Measurements from ENCODE around the gene RBM15.

Gene RBM15

DNA sequence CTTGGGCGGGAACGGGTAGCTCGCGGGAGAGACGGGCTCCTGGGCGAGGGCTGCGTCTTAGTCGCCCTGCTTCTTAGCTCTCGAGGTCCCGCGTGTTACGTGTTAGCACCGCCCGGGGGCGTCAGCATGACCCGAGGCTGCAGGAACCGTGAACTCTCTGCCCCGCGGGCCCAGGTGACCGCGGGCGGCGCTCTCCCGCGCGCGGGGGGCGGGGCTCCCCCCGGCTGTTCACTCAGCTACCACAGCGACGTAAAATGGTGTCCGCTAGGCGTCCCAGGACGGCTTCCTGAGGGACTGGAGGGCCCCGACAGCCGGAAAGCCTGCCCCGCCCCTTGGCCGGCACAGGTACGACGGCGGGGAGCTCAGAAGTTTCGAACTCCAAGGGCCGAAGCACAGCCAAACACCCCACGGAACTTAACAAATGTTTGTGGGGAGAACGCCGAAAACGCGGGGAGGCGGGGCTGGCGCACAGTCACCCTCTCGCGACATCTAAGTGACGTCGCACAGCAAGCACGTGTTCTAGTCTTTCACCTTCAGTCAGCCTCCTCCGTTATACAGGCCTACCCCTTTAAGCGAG, 780 bp upstream of the RBM15 start:
- Histone ChIP-seq H3K18ac (ENCODE audit: low read length) (peak overlapping the region; percentile 93), H4K8ac (ENCODE audit: low read depth, low read length) (peak overlapping the region; percentile 93), H2BK120ac (ENCODE audit: insufficient read depth, low read length, poor library complexity) (peak overlapping the region; percentile 97), H3K4me2 (ENCODE audit: low read length) (peak overlapping the region; percentile 70), H3K79me1 (ENCODE audit: low read length) (peaks cover 21% of the 10 kb centered on the region), H3K4ac (ENCODE audit: low read depth, low read length) (peak overlapping the region; percentile 88), H2BK12ac (ENCODE audit: low read length) (peak overlapping the region; percentile 77), H3K9ac (ENCODE audit: low read length) (peak overlapping the region; percentile 61), H3K23ac (ENCODE audit: low read length) (no peak overlapping the region), H3K27me3 (ENCODE audit: insufficient read depth, low read length) (no peaks in the 10 kb centered on the region), H3K79me2 (ENCODE audit: control insufficient read depth, insufficient read depth, low read length, poor library complexity) (peaks cover 35% of the 10 kb centered on the region), H3K4me3 (ENCODE audit: low read depth, low read length) (peak overlapping the region; percentile 81), H2BK5ac (ENCODE audit: low read depth, low read length, poor library complexity) (peak overlapping the region; percentile 93), H3K14ac (ENCODE audit: low read length) (peak overlapping the region; percentile 96), H4K12ac (ENCODE audit: low read depth, low read length) (peak overlapping the region; percentile 96), H3K4me1 (ENCODE audit: control insufficient read depth in 1 of 2, insufficient read depth in 2 of 2, low read length in 2 of 2) (peaks cover 23 to 29% of the 10 kb centered on the region in 2 experiments), H2AFZ (ENCODE audit: insufficient read depth, low read length, poor library complexity) (peak overlapping the region; percentile 90), H3K27ac (ENCODE audit: low read depth, low read length) (peak overlapping the region; percentile 95), H4K91ac (ENCODE audit: low read depth, low read length) (peak overlapping the region; percentile 73), H3K9me3 (ENCODE audit: insufficient read depth, low read depth, low read length) (no peaks in the 10 kb centered on the region), H3K36me3 (ENCODE audit: control insufficient read depth in 1 of 2, insufficient read depth in 2 of 2, low read length in 2 of 2) (peaks cover 16% of the 10 kb centered on the region in 2 experiments), H2AK5ac (ENCODE audit: low read length) (no peak overlapping the region)
- peak; percentile 90 to 93 for DNase-seq
- no CpG with 5 or more reads among the region's 57 CpGs for WGBS (ENCODE audit: extremely low coverage, insufficient coverage, insufficient read length)

DNA sequence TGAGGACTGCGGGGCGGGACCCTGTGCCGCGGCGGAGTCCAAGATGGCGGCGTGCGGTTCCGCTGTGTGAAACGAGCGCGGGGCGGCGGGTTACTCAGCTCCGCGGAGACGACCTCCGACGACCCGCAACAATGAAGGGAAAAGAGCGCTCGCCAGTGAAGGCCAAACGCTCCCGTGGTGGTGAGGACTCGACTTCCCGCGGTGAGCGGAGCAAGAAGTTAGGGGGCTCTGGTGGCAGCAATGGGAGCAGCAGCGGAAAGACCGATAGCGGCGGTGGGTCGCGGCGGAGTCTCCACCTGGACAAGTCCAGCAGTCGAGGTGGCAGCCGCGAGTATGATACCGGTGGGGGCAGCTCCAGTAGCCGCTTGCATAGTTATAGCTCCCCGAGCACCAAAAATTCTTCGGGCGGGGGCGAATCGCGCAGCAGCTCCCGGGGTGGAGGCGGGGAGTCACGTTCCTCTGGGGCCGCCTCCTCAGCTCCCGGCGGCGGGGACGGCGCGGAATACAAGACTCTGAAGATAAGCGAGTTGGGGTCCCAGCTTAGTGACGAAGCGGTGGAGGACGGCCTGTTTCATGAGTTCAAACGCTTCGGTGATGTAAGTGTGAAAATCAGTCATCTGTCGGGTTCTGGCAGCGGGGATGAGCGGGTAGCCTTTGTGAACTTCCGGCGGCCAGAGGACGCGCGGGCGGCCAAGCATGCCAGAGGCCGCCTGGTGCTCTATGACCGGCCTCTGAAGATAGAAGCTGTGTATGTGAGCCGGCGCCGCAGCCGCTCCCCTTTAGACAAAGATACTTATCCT, 430 bp downstream of the RBM15 start:
- Histone ChIP-seq H4K8ac (ENCODE audit: low read depth, low read length) (peak overlapping the region; percentile 97), H3K14ac (ENCODE audit: low read length) (peak overlapping the region; percentile 96), H3K4me2 (ENCODE audit: low read length) (peak overlapping the region; percentile 88), H2BK5ac (ENCODE audit: low read depth, low read length, poor library complexity) (peak overlapping the region; percentile 94), H2BK12ac (ENCODE audit: low read length) (peak overlapping the region; percentile 31), H2BK120ac (ENCODE audit: insufficient read depth, low read length, poor library complexity) (peak overlapping the region; percentile 92), H3K27me3 (ENCODE audit: insufficient read depth, low read length) (no peaks in the 10 kb centered on the region), H3K4me3 (ENCODE audit: low read depth, low read length) (peak overlapping the region; percentile 91), H3K9ac (ENCODE audit: low read length) (peak overlapping the region; percentile 90), H3K27ac (ENCODE audit: low read depth, low read length) (peak overlapping the region; percentile 70), H3K18ac (ENCODE audit: low read length) (peak overlapping the region; percentile 94), H2AK5ac (ENCODE audit: low read length) (peak overlapping the region; percentile 89), H4K12ac (ENCODE audit: low read depth, low read length) (peak overlapping the region; percentile 98), H4K91ac (ENCODE audit: low read depth, low read length) (peak overlapping the region; percentile 97), H2AFZ (ENCODE audit: insufficient read depth, low read length, poor library complexity) (peak overlapping the region; percentile 91), H3K36me3 (ENCODE audit: control insufficient read depth in 1 of 2, insufficient read depth in 2 of 2, low read length in 2 of 2) (peaks cover 16% of the 10 kb centered on the region in 2 experiments), H3K9me3 (ENCODE audit: insufficient read depth, low read depth, low read length) (no peaks in the 10 kb centered on the region), H3K79me1 (ENCODE audit: low read length) (peaks cover 21% of the 10 kb centered on the region), H3K23ac (ENCODE audit: low read length) (no peak overlapping the region), H3K4me1 (ENCODE audit: control insufficient read depth in 1 of 2, insufficient read depth in 2 of 2, low read length in 2 of 2) (peaks cover 23 to 29% of the 10 kb centered on the region in 2 experiments), H3K79me2 (ENCODE audit: control insufficient read depth, insufficient read depth, low read length, poor library complexity) (peaks cover 35% of the 10 kb centered on the region), H3K4ac (ENCODE audit: low read depth, low read length) (peak overlapping the region; percentile 94)
- peak; percentile 47 to 53 for DNase-seq
- WGBS (ENCODE audit: extremely low coverage, insufficient coverage, insufficient read length): no CpG with 5 or more reads among the region's 77 CpGs

GRCh38 chr1:110340207-110340468, 961 bp downstream of the RBM15 start:
- Histone ChIP-seq H3K4ac (ENCODE audit: low read depth, low read length) (peak overlapping the region; percentile 94), H3K4me3 (ENCODE audit: low read depth, low read length) (peak overlapping the region; percentile 91), H3K79me2 (ENCODE audit: control insufficient read depth, insufficient read depth, low read length, poor library complexity) (peaks cover 35% of the 10 kb centered on the region), H3K36me3 (ENCODE audit: control insufficient read depth in 1 of 2, insufficient read depth in 2 of 2, low read length in 2 of 2) (peaks cover 16% of the 10 kb centered on the region in 2 experiments), H3K4me2 (ENCODE audit: low read length) (peak overlapping the region; percentile 88), H3K4me1 (ENCODE audit: control insufficient read depth in 1 of 2, insufficient read depth in 2 of 2, low read length in 2 of 2) (peaks cover 23 to 29% of the 10 kb centered on the region in 2 experiments), H3K79me1 (ENCODE audit: low read length) (peaks cover 21% of the 10 kb centered on the region), H4K91ac (ENCODE audit: low read depth, low read length) (peak overlapping the region; percentile 97), H2BK12ac (ENCODE audit: low read length) (no peak overlapping the region), H2AK5ac (ENCODE audit: low read length) (peak overlapping the region; percentile 11), H3K9me3 (ENCODE audit: insufficient read depth, low read depth, low read length) (no peaks in the 10 kb centered on the region), H3K27ac (ENCODE audit: low read depth, low read length) (no peak overlapping the region), H3K14ac (ENCODE audit: low read length) (peak overlapping the region; percentile 33), H2AFZ (ENCODE audit: insufficient read depth, low read length, poor library complexity) (peak overlapping the region; percentile 17), H4K12ac (ENCODE audit: low read depth, low read length) (no peak overlapping the region), H3K18ac (ENCODE audit: low read length) (no peak overlapping the region), H2BK5ac (ENCODE audit: low read depth, low read length, poor library complexity) (peak overlapping the region; percentile 11), H3K9ac (ENCODE audit: low read length) (peak overlapping the region; percentile 90), H2BK120ac (ENCODE audit: insufficient read depth, low read length, poor library complexity) (no peak overlapping the region), H3K23ac (ENCODE audit: low read length) (no peak overlapping the region), H3K27me3 (ENCODE audit: insufficient read depth, low read length) (no peaks in the 10 kb centered on the region), H4K8ac (ENCODE audit: low read depth, low read length) (no peak overlapping the region)
- no CpG with 5 or more reads among the region's 9 CpGs for WGBS (ENCODE audit: extremely low coverage, insufficient coverage, insufficient read length)
- no peak for DNase-seq

GRCh38 chr1:110341146-110341871, 2.1 kb downstream of the RBM15 start:
- no peak overlapping the region for H2AK5ac ChIP-seq (ENCODE audit: low read length)
- no peak overlapping the region for H2AFZ ChIP-seq (ENCODE audit: insufficient read depth, low read length, poor library complexity)
- no peak overlapping the region for H2BK5ac ChIP-seq (ENCODE audit: low read depth, low read length, poor library complexity)
- no peak overlapping the region for H4K12ac ChIP-seq (ENCODE audit: low read depth, low read length)
- no peak overlapping the region for H3K27ac ChIP-seq (ENCODE audit: low read depth, low read length)
- no peak overlapping the region for H4K8ac ChIP-seq (ENCODE audit: low read depth, low read length)
- H3K4me1 ChIP-seq (ENCODE audit: control insufficient read depth in 1 of 2, insufficient read depth in 2 of 2, low read length in 2 of 2): peaks cover 19 to 22% of the 10 kb centered on the region in 2 experiments
- H3K14ac ChIP-seq (ENCODE audit: low read length): no peak overlapping the region
- no peak overlapping the region for H3K4me3 ChIP-seq (ENCODE audit: low read depth, low read length)
- H3K27me3 ChIP-seq (ENCODE audit: insufficient read depth, low read length): no peaks in the 10 kb centered on the region
- no peak overlapping the region for H2BK120ac ChIP-seq (ENCODE audit: insufficient read depth, low read length, poor library complexity)
- no peak overlapping the region for H3K18ac ChIP-seq (ENCODE audit: low read length)
- H4K91ac ChIP-seq (ENCODE audit: low read depth, low read length): no peak overlapping the region
- peaks cover 16% of the 10 kb centered on the region in 2 experiments for H3K36me3 ChIP-seq (ENCODE audit: control insufficient read depth in 1 of 2, insufficient read depth in 2 of 2, low read length in 2 of 2)
- peaks cover 35% of the 10 kb centered on the region for H3K79me2 ChIP-seq (ENCODE audit: control insufficient read depth, insufficient read depth, low read length, poor library complexity)
- peaks cover 17% of the 10 kb centered on the region for H3K79me1 ChIP-seq (ENCODE audit: low read length)
- H3K4me2 ChIP-seq (ENCODE audit: low read length): peak overlapping the region; percentile 6
- H3K23ac ChIP-seq (ENCODE audit: low read length): no peak overlapping the region
- no peak overlapping the region for H3K9ac ChIP-seq (ENCODE audit: low read length)
- no peaks in the 10 kb centered on the region for H3K9me3 ChIP-seq (ENCODE audit: insufficient read depth, low read depth, low read length)
- H3K4ac ChIP-seq (ENCODE audit: low read depth, low read length): peak overlapping the region; percentile 94
- WGBS (ENCODE audit: extremely low coverage, insufficient coverage, insufficient read length): no CpG with 5 or more reads among the region's 27 CpGs
- H2BK12ac ChIP-seq (ENCODE audit: low read length): no peak overlapping the region
- DNase-seq: peak in 1 of 2 donors; percentile 40
